Neural progenitor cell (in vitro differentiated cells): Measurements from ENCODE around the gene PXDC1. TPM values are rescaled to one million over a fixed set of nuclear protein-coding genes. Genes with fewer than 3 reads are reported as not detected.
A peak's percentile ranks its signal among the peaks of the same experiment; 100 is the strongest.

Experiments used
- DNase-seq: peaks from one replicate; pipeline ENCODE4 v3.0.0-alpha.2; 2016; ENCODE audit warnings: low spot score
- H2AFZ ChIP-seq: fragments of 200-600 bp; sonication (generic); replicated peaks from 2 replicates; pipeline ENCODE4 v1.6.1; 2016; ENCODE audit warnings: antibody characterized with exemption
- H3F3A ChIP-seq: fragments of 200-600 bp; sonication (generic); 2 replicates; pipeline ENCODE4 v1.6.1; 2016; ENCODE audit warnings: antibody characterized with exemption, low read depth
- H3K27ac ChIP-seq: fragments of 200-600 bp; sonication (generic); 2 replicates; pipeline ENCODE4 v1.5.1; 2016; ENCODE audit warnings: mild to moderate bottlenecking
- H3K27me3 ChIP-seq: fragments of 200-600 bp; sonication (generic); 2 replicates; pipeline ENCODE4 v1.6.1; 2016; ENCODE audit warnings: mild to moderate bottlenecking, moderate library complexity
- H3K36me3 ChIP-seq: fragments of 200-600 bp; sonication (generic); 2 replicates; pipeline ENCODE4 v1.5.1; 2016
- H3K4me1 ChIP-seq: fragments of 200-600 bp; sonication (generic); 2 replicates; pipeline ENCODE4 v1.6.1; 2016; ENCODE audit warnings: mixed run types
- H3K4me2 ChIP-seq: fragments of 200-600 bp; sonication (generic); 2 replicates; pipeline ENCODE4 v1.6.1; 2016
- H3K4me3 ChIP-seq: fragments of 200-600 bp; sonication (generic); 2 replicates; pipeline ENCODE4 v1.5.1; 2016
- H3K79me2 ChIP-seq: fragments of 200-600 bp; sonication (generic); 2 replicates; pipeline ENCODE4 v1.6.1; 2016; ENCODE audit warnings: low read depth
- H3K9ac ChIP-seq: fragments of 200-600 bp; sonication (generic); 2 replicates; pipeline ENCODE4 v1.6.1; 2016
- H3K9me3 ChIP-seq: fragments of 200-600 bp; sonication (generic); 2 replicates; pipeline ENCODE4 v1.5.1; 2016; ENCODE audit warnings: low read depth
- H4K20me1 ChIP-seq: fragments of 200-600 bp; sonication (generic); 2 replicates; pipeline ENCODE4 v1.6.1; 2016; ENCODE audit warnings: low read depth
- H3K27ac Mint-ChIP-seq: 3 replicates; pipeline ENCODE4 v1.8.0; 2021; ENCODE audit warnings: mixed read lengths
- H3K27me3 Mint-ChIP-seq: 2 replicates; pipeline ENCODE4 v1.8.0; 2022; ENCODE audit warnings: low read depth, mild to moderate bottlenecking, inconsistent platforms, moderate library complexity, mixed read lengths; ENCODE audit not compliant: insufficient read depth
- H3K36me3 Mint-ChIP-seq: 3 replicates; pipeline ENCODE4 v1.8.0; 2021; ENCODE audit warnings: mixed read lengths
- H3K4me1 Mint-ChIP-seq: 3 replicates; pipeline ENCODE4 v1.8.0; 2021; ENCODE audit warnings: mixed read lengths
- H3K4me3 Mint-ChIP-seq: 3 replicates; pipeline ENCODE4 v1.8.0; 2021; ENCODE audit warnings: mild to moderate bottlenecking, moderate library complexity, mixed read lengths
- H3K9me3 Mint-ChIP-seq: 3 replicates; pipeline ENCODE4 v1.8.0; 2020; ENCODE audit warnings: mixed read lengths
- CTCF ChIP-seq: fragments of 200-600 bp; sonication (generic); IDR thresholded peaks from 2 replicates; pipeline ENCODE4 v1.5.1; 2017; ENCODE audit warnings: antibody characterized with exemption, mild to moderate bottlenecking
- EZH2 ChIP-seq: fragments of 200-600 bp; sonication (generic); IDR thresholded peaks from 2 replicates; pipeline ENCODE4 v1.6.1; 2017; ENCODE audit warnings: antibody characterized with exemption, mild to moderate bottlenecking, moderate library complexity
- EZH2phosphoT487 ChIP-seq: fragments of 200-600 bp; sonication (generic); IDR thresholded peaks from 2 replicates; pipeline ENCODE4 v1.6.1; 2017; ENCODE audit warnings: antibody characterized with exemption
- total RNA-seq: library from RNA; depleted of rRNA; stranded (reverse); fragments of >200 nt; gene quantifications from 2 replicates; pipeline ENCODE4 v1.2.3, GENCODE V29; 2015; ENCODE audit warnings: low replicate concordance

PXDC1 gene
- total RNA-seq, 1 donor from 2014 or later: 2.0 TPM

- H3K4me1 ChIP-seq: no peaks in the 10 kb centered on the region
- no peak overlapping the region for H3K9ac ChIP-seq
- H3K4me3 ChIP-seq: no peak overlapping the region
- Mint-ChIP-seq H3K4me1 (peaks cover 22% of the 10 kb centered on the region), H3K27ac (no peak overlapping the region), H3K36me3 (peaks cover 7% of the 10 kb centered on the region), H3K4me3 (no peak overlapping the region), H3K27me3 (peaks cover 2% of the 10 kb centered on the region), H3K9me3 (peaks cover under 1% of the 10 kb centered on the region)
- no peaks in the 10 kb centered on the region for H3K36me3 ChIP-seq
- no peaks in the 10 kb centered on the region for H4K20me1 ChIP-seq
- H3K4me2 ChIP-seq: no peak overlapping the region
- H3K27me3 ChIP-seq: no peaks in the 10 kb centered on the region
- DNase-seq: no peak
- no peak overlapping the region for H3K27ac ChIP-seq
- H3F3A ChIP-seq: no peaks in the 10 kb centered on the region
- TF ChIP-seq EZH2phosphoT487 (no peak), EZH2 (no peak), CTCF (no peak)
- H2AFZ ChIP-seq: no peak overlapping the region
- H3K79me2 ChIP-seq: no peaks in the 10 kb centered on the region
- H3K9me3 ChIP-seq: peaks cover under 1% of the 10 kb centered on the region
Measured at GRCh38 chr6:3729603-3730344, 21.7 kb downstream of the PXDC1 start.

GRCh38 chr6:3727593-3728108 is 23.9 kb downstream of the PXDC1 start:
- no peak overlapping the region for H2AFZ ChIP-seq
- no peak overlapping the region for H3K4me3 ChIP-seq
- TF ChIP-seq EZH2phosphoT487 (no peak), EZH2 (no peak), CTCF (no peak)
- H3K4me1 Mint-ChIP-seq: peaks cover 38% of the 10 kb centered on the region
- DNase-seq: no peak
- H3K4me3 Mint-ChIP-seq: no peak overlapping the region
- H4K20me1 ChIP-seq: no peaks in the 10 kb centered on the region
- H3K27me3 ChIP-seq: no peaks in the 10 kb centered on the region
- H3K27ac ChIP-seq: no peak overlapping the region
- no peak overlapping the region for H3K4me2 ChIP-seq
- no peak overlapping the region for H3K9ac ChIP-seq
- H3K36me3 ChIP-seq: no peaks in the 10 kb centered on the region
- H3K9me3 Mint-ChIP-seq: no peaks in the 10 kb centered on the region
- H3K79me2 ChIP-seq: no peaks in the 10 kb centered on the region
- H3K27me3 Mint-ChIP-seq: peaks cover 2% of the 10 kb centered on the region
- H3K4me1 ChIP-seq: no peaks in the 10 kb centered on the region
- peak overlapping the region; percentile 70 for H3K27ac Mint-ChIP-seq
- no peaks in the 10 kb centered on the region for H3K9me3 ChIP-seq
- no peaks in the 10 kb centered on the region for H3F3A ChIP-seq
- peaks cover 4% of the 10 kb centered on the region for H3K36me3 Mint-ChIP-seq

GRCh38 chr6:3727036-3727435 is 24.5 kb downstream of the PXDC1 start:
- H3K4me1 ChIP-seq: peaks cover 3% of the 10 kb centered on the region
- Mint-ChIP-seq H3K27me3 (peaks cover 2% of the 10 kb centered on the region), H3K4me1 (peaks cover 38% of the 10 kb centered on the region), H3K27ac (peak overlapping the region; percentile 70), H3K4me3 (no peak overlapping the region), H3K9me3 (no peaks in the 10 kb centered on the region), H3K36me3 (peaks cover 4% of the 10 kb centered on the region)
- DNase-seq: no peak
- H3F3A ChIP-seq: peaks cover 1% of the 10 kb centered on the region
- H3K4me3 ChIP-seq: no peak overlapping the region
- H2AFZ ChIP-seq: no peak overlapping the region
- no peak for TF ChIP-seq EZH2
- no peak for TF ChIP-seq CTCF
- TF ChIP-seq EZH2phosphoT487: no peak
- no peaks in the 10 kb centered on the region for H3K79me2 ChIP-seq
- H3K9ac ChIP-seq: no peak overlapping the region
- no peak overlapping the region for H3K27ac ChIP-seq
- H4K20me1 ChIP-seq: no peaks in the 10 kb centered on the region
- H3K36me3 ChIP-seq: no peaks in the 10 kb centered on the region
- H3K4me2 ChIP-seq: no peak overlapping the region
- no peaks in the 10 kb centered on the region for H3K27me3 ChIP-seq
- no peaks in the 10 kb centered on the region for H3K9me3 ChIP-seq
